HEK293 (cell line): ENCODE measurements around the gene GRK5.

ENCODE experiments used
- AEBP2 ChIP-seq: fragments of 450-650 bp; formaldehyde crosslinking; IDR thresholded peaks from 2 replicates; pipeline ENCODE4 v1.5.1; 2016; ENCODE audit warnings: missing biosample characterization, missing genetic modification characterization, borderline replicate concordance
- ATF2 ChIP-seq: fragments of 450-650 bp; formaldehyde crosslinking; IDR thresholded peaks from 2 replicates; pipeline ENCODE4 v1.5.1; 2016; ENCODE audit warnings: missing biosample characterization, missing genetic modification characterization, low read depth
- BCL11A ChIP-seq: fragments of 450-650 bp; formaldehyde crosslinking; IDR thresholded peaks from 2 replicates; pipeline ENCODE4 v1.5.1; 2016; ENCODE audit warnings: low read depth, missing biosample characterization, missing genetic modification characterization
- CTCF ChIP-seq: fragments of 450-650 bp; formaldehyde crosslinking; IDR thresholded peaks from 2 replicates; pipeline ENCODE4 v1.5.1; 2016; ENCODE audit warnings: missing biosample characterization, missing genetic modification characterization
- GFI1B ChIP-seq: fragments of 450-650 bp; formaldehyde crosslinking; IDR thresholded peaks from 2 replicates; pipeline ENCODE4 v1.5.1; 2016; ENCODE audit warnings: missing biosample characterization, missing genetic modification characterization
- INSM2 ChIP-seq: fragments of 450-650 bp; formaldehyde crosslinking; IDR thresholded peaks from 2 replicates; pipeline ENCODE4 v1.5.1; 2016; ENCODE audit warnings: missing biosample characterization, missing genetic modification characterization
- TCF7L2 ChIP-seq: IDR thresholded peaks from 2 replicates; pipeline ENCODE4 v1.6.1; 2011; ENCODE audit warnings: low read depth, mild to moderate bottlenecking, inconsistent platforms, low read length, moderate library complexity, borderline replicate concordance
- TRIM28 ChIP-seq: IDR thresholded peaks from 2 replicates; pipeline ENCODE4 v1.6.1; 2011; ENCODE audit warnings: low read length, control low read depth, borderline replicate concordance
- ZBTB44 ChIP-seq: fragments of 450-650 bp; IDR thresholded peaks from 2 replicates; pipeline ENCODE4 v1.5.1; 2018; ENCODE audit warnings: missing biosample characterization, mild to moderate bottlenecking, missing genetic modification characterization
- ZBTB7A ChIP-seq: fragments of 450-650 bp; formaldehyde crosslinking; IDR thresholded peaks from 2 replicates; pipeline ENCODE4 v1.5.1; 2016; ENCODE audit warnings: low read depth, missing biosample characterization, missing genetic modification characterization
- ZBTB8A ChIP-seq: fragments of 450-650 bp; formaldehyde crosslinking; IDR thresholded peaks from 2 replicates; pipeline ENCODE4 v1.5.1; 2016; ENCODE audit warnings: missing biosample characterization, missing genetic modification characterization
- ZFP37 ChIP-seq: fragments of 450-650 bp; formaldehyde crosslinking; IDR thresholded peaks from 2 replicates; pipeline ENCODE4 v1.5.1; 2016; ENCODE audit warnings: missing biosample characterization, missing genetic modification characterization
- ZNF114 ChIP-seq: fragments of 450-650 bp; formaldehyde crosslinking; IDR thresholded peaks from 2 replicates; pipeline ENCODE4 v1.5.0; 2017; ENCODE audit warnings: missing biosample characterization, missing genetic modification characterization
- ZNF138 ChIP-seq: fragments of 450-650 bp; formaldehyde crosslinking; IDR thresholded peaks from 2 replicates; pipeline ENCODE4 v1.5.1; 2016; ENCODE audit warnings: missing biosample characterization, missing genetic modification characterization, borderline replicate concordance
- ZNF184 ChIP-seq: fragments of 450-650 bp; IDR thresholded peaks from 2 replicates; pipeline ENCODE4 v1.5.1; 2018; ENCODE audit warnings: missing biosample characterization, mild to moderate bottlenecking, missing genetic modification characterization
- ZNF19 ChIP-seq: fragments of 450-650 bp; formaldehyde crosslinking; IDR thresholded peaks from 2 replicates; pipeline ENCODE4; 2016; ENCODE audit warnings: missing biosample characterization, missing genetic modification characterization, low read depth
- ZNF2 ChIP-seq: fragments of 450-650 bp; formaldehyde crosslinking; IDR thresholded peaks from 2 replicates; pipeline ENCODE4 v1.5.1; 2016; ENCODE audit warnings: missing biosample characterization, missing genetic modification characterization
- ZNF302 ChIP-seq: fragments of 450-650 bp; formaldehyde crosslinking; IDR thresholded peaks from 2 replicates; pipeline ENCODE4 v1.5.1; 2016; ENCODE audit warnings: missing biosample characterization, missing genetic modification characterization, low read depth
- ZNF391 ChIP-seq: fragments of 450-650 bp; formaldehyde crosslinking; IDR thresholded peaks from 2 replicates; pipeline ENCODE4 v1.5.1; 2016; ENCODE audit warnings: low read depth, missing biosample characterization, missing genetic modification characterization, borderline replicate concordance
- ZNF423 ChIP-seq: fragments of 450-650 bp; formaldehyde crosslinking; IDR thresholded peaks from 2 replicates; pipeline ENCODE4 v1.5.1; 2016; ENCODE audit warnings: missing biosample characterization, missing genetic modification characterization
- ZNF521 ChIP-seq: fragments of 450-650 bp; formaldehyde crosslinking; IDR thresholded peaks from 2 replicates; pipeline ENCODE4 v1.5.1; 2017; ENCODE audit warnings: missing biosample characterization, mild to moderate bottlenecking, missing genetic modification characterization
- ZNF529 ChIP-seq: fragments of 450-650 bp; formaldehyde crosslinking; IDR thresholded peaks from 2 replicates; pipeline ENCODE4 v1.5.1; 2017; ENCODE audit warnings: missing genetic modification characterization, missing biosample characterization; ENCODE audit not compliant: insufficient replicate concordance
- ZNF530 ChIP-seq: fragments of 450-650 bp; formaldehyde crosslinking; IDR thresholded peaks from 2 replicates; pipeline ENCODE4 v1.5.1; 2016; ENCODE audit warnings: low read depth, missing biosample characterization, missing genetic modification characterization
- ZNF610 ChIP-seq: fragments of 450-650 bp; formaldehyde crosslinking; IDR thresholded peaks from 2 replicates; pipeline ENCODE4 v1.5.1; 2016; ENCODE audit warnings: missing biosample characterization, missing genetic modification characterization, borderline replicate concordance
- ZNF629 ChIP-seq: fragments of 450-650 bp; formaldehyde crosslinking; IDR thresholded peaks from 2 replicates; pipeline ENCODE4 v1.5.1; 2017; ENCODE audit warnings: missing biosample characterization, missing genetic modification characterization
- ZNF664 ChIP-seq: fragments of 450-650 bp; formaldehyde crosslinking; IDR thresholded peaks from 2 replicates; pipeline ENCODE4 v1.5.1; 2016; ENCODE audit warnings: missing biosample characterization, missing genetic modification characterization
- ZNF677 ChIP-seq: fragments of 450-650 bp; IDR thresholded peaks from 2 replicates; pipeline ENCODE4 v1.5.0; 2018; ENCODE audit warnings: missing biosample characterization, mild to moderate bottlenecking, missing genetic modification characterization, moderate library complexity
- ZNF704 ChIP-seq: fragments of 450-650 bp; formaldehyde crosslinking; IDR thresholded peaks from 2 replicates; pipeline ENCODE4 v1.5.1; 2016; ENCODE audit warnings: missing biosample characterization, missing genetic modification characterization
- ZNF768 ChIP-seq: fragments of 450-650 bp; formaldehyde crosslinking; IDR thresholded peaks from 2 replicates; pipeline ENCODE4 v1.5.1; 2018; ENCODE audit warnings: missing biosample characterization, mild to moderate bottlenecking, missing genetic modification characterization

GRK5 gene

GRCh38 chr10:119178372-119179119, 28.8 kb upstream of the GRK5 start, which contains the start of gene PRDX3 (continued):
- TF ChIP-seq ATF2 (tag by site-specific recombination) (no peak), ZNF138 (tag by site-specific recombination) (no peak), AEBP2 (tag by site-specific recombination) (no peak), ZBTB7A (tag by site-specific recombination) (no peak), ZNF629 (peak; percentile 38; the same call in 1 of the 2 replicates), ZFP37 (tag by site-specific recombination) (0 out of 2 replicates have a peak, but pooled peaks have one; percentile 8), ZBTB8A (tag by site-specific recombination) (peak; percentile 73), ZNF677 (tag by site-specific recombination) (no peak), ZNF704 (tag by site-specific recombination) (no peak), ZNF529 (tag by site-specific recombination) (no peak), BCL11A (tag by site-specific recombination) (no peak), ZBTB44 (tag by site-specific recombination) (no peak), ZNF114 (tag by site-specific recombination) (no peak), TCF7L2 (0 out of 2 replicates have a peak, but pooled peaks have one; percentile 21), ZNF521 (tag by site-specific recombination) (no peak), ZNF2 (tag by site-specific recombination) (peak; percentile 70; the same call in 1 of the 2 replicates), ZNF664 (no peak), GFI1B (tag by site-specific recombination) (no peak), ZNF184 (tag by site-specific recombination) (no peak), ZNF610 (tag by site-specific recombination) (no peak), INSM2 (0 out of 2 replicates have a peak, but pooled peaks have one; percentile 41), ZNF423 (tag by site-specific recombination) (no peak), ZNF19 (tag by site-specific recombination) (no peak), ZNF391 (tag by site-specific recombination) (peak; percentile 69; the same call in 1 of the 2 replicates), ZNF530 (tag by site-specific recombination) (no peak), ZNF302 (tag by site-specific recombination) (no peak), TRIM28 (no peak), ZNF768 (tag by site-specific recombination) (no peak), CTCF (peak; percentile 67)
